Measurements from ENCODE around the gene GP9. TPM values are rescaled to one million over a fixed set of nuclear protein-coding genes. Genes with fewer than 3 reads are reported as not detected.

Gene GP9
- polyA plus RNA-seq, 1 donor from 2014 or later, result not detected

DNA sequence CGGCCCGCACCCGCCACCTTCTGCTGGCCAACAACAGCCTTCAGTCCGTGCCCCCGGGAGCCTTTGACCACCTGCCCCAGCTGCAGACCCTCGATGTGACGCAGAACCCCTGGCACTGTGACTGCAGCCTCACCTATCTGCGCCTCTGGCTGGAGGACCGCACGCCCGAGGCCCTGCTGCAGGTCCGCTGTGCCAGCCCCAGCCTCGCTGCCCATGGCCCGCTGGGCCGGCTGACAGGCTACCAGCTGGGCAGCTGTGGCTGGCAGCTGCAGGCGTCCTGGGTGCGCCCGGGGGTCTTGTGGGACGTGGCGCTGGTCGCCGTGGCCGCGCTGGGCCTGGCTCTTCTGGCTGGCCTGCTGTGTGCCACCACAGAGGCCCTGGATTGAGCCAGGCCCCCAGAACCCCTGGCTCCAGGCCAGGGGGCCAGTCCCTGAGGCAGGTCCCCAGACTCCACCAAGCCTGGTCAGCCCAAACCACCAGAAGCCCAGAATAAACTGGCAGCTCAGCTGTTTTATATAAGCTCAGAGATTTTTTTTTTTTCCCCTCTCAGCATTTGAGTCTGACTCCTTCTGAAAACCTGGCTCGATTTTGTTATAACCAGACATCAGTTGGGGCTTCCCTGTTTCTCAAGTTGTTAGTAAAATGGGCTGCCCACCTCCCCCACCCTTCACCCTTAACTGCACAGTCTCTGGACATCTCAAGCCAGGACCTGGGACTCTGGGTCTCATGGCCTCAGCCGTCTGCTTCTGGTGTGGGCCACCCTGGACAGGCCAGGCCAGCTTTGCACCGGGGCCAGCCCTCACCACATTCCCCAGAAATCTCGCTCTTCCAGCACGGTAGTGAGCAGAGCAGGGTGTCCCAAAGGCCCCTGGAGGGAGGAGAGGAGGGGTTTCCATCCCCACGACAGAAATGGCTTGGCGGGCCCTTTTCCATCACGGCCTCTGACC lies 1.6 kb downstream of the GP9 start:
- Histone ChIP-seq H3K27ac (ENCODE audit: low read length) (no peak overlapping the region), H3K36me3 (ENCODE audit: insufficient read depth, low read length) (no peaks in the 10 kb centered on the region), H2AFZ (ENCODE audit: low read depth, low read length) (no peak overlapping the region), H4K20me1 (ENCODE audit: insufficient read depth) (no peaks in the 10 kb centered on the region), H3K9me3 (ENCODE audit: low read length) (no peaks in the 10 kb centered on the region), H3F3A (ENCODE audit: insufficient read depth, low read length, poor library complexity, severe bottlenecking) (no peaks in the 10 kb centered on the region), H3K4me2 (ENCODE audit: low read length) (no peak overlapping the region), H3K79me2 (replicated peaks; ENCODE audit: insufficient read depth, low read length) (no peaks in the 10 kb centered on the region), H3K4me3 (ENCODE audit: low read length) (no peak overlapping the region), H3K27me3 (ENCODE audit: insufficient read depth, low read depth, low read length) (no peaks in the 10 kb centered on the region), H3K9me2 (ENCODE audit: insufficient read depth, low read length) (no peaks in the 10 kb centered on the region), H3K9ac (ENCODE audit: low read length) (no peak overlapping the region)
- TF ChIP-seq TAF1 (IDR thresholded peaks at IDR 0.05; ENCODE audit: low read depth) (no peak), SMC3 (conservative IDR thresholded peaks at IDR 0.05; ENCODE audit: poor library complexity) (no peak), EZH2 (IDR thresholded peaks at IDR 0.05; ENCODE audit: borderline replicate concordance, insufficient read depth, low read length, poor library complexity, severe bottlenecking) (no peak), RAD21 (conservative IDR thresholded peaks at IDR 0.05) (no peak), MXI1 (conservative IDR thresholded peaks at IDR 0.05; ENCODE audit: poor library complexity, severe bottlenecking) (no peak)
- TF ChIP-seq, protein P1, sequence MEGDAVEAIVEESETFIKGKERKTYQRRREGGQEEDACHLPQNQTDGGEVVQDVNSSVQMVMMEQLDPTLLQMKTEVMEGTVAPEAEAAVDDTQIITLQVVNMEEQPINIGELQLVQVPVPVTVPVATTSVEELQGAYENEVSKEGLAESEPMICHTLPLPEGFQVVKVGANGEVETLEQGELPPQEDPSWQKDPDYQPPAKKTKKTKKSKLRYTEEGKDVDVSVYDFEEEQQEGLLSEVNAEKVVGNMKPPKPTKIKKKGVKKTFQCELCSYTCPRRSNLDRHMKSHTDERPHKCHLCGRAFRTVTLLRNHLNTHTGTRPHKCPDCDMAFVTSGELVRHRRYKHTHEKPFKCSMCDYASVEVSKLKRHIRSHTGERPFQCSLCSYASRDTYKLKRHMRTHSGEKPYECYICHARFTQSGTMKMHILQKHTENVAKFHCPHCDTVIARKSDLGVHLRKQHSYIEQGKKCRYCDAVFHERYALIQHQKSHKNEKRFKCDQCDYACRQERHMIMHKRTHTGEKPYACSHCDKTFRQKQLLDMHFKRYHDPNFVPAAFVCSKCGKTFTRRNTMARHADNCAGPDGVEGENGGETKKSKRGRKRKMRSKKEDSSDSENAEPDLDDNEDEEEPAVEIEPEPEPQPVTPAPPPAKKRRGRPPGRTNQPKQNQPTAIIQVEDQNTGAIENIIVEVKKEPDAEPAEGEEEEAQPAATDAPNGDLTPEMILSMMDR (IDR thresholded peaks at IDR 0.05; ENCODE audit: poor library complexity, severe bottlenecking), result no peak
- TF ChIP-seq, protein P2, sequence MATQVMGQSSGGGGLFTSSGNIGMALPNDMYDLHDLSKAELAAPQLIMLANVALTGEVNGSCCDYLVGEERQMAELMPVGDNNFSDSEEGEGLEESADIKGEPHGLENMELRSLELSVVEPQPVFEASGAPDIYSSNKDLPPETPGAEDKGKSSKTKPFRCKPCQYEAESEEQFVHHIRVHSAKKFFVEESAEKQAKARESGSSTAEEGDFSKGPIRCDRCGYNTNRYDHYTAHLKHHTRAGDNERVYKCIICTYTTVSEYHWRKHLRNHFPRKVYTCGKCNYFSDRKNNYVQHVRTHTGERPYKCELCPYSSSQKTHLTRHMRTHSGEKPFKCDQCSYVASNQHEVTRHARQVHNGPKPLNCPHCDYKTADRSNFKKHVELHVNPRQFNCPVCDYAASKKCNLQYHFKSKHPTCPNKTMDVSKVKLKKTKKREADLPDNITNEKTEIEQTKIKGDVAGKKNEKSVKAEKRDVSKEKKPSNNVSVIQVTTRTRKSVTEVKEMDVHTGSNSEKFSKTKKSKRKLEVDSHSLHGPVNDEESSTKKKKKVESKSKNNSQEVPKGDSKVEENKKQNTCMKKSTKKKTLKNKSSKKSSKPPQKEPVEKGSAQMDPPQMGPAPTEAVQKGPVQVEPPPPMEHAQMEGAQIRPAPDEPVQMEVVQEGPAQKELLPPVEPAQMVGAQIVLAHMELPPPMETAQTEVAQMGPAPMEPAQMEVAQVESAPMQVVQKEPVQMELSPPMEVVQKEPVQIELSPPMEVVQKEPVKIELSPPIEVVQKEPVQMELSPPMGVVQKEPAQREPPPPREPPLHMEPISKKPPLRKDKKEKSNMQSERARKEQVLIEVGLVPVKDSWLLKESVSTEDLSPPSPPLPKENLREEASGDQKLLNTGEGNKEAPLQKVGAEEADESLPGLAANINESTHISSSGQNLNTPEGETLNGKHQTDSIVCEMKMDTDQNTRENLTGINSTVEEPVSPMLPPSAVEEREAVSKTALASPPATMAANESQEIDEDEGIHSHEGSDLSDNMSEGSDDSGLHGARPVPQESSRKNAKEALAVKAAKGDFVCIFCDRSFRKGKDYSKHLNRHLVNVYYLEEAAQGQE (IDR thresholded peaks at IDR 0.05; ENCODE audit: borderline replicate concordance), result no peak

DNA sequence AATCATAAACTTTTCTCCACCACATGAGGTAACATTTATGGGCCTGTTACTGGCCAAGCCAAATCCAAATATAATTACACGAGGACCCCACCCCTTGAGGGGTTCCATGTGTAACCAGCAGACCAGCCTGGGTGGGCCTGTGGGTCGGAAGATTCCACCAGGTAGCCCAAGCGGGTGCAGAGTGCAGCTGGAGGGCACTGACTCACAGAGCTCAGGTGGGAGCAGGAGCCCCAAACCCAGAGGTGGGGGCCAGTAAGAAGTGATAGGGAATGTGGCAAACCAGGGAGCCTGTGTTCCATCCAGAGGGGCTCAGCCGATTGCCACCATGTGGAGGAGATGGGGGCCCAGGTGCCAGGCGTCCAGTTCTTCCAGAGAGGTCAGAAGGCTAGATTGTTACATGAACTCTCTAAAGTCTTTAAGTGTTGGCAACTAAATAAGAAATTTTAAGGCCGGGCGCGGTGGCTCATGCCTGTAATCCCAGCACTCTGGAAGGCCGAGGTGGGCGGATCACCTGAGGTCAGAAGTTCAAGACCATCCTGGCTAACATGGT lies 2.6 kb downstream of the GP9 start:
- no peaks in the 10 kb centered on the region for H3F3A ChIP-seq (ENCODE audit: insufficient read depth, low read length, poor library complexity, severe bottlenecking)
- H3K27me3 ChIP-seq (ENCODE audit: insufficient read depth, low read depth, low read length), result no peaks in the 10 kb centered on the region
- no peak overlapping the region for H3K4me2 ChIP-seq (ENCODE audit: low read length)
- no peaks in the 10 kb centered on the region for H4K20me1 ChIP-seq (ENCODE audit: insufficient read depth)
- H3K36me3 ChIP-seq (ENCODE audit: insufficient read depth, low read length), result no peaks in the 10 kb centered on the region
- H3K79me2 ChIP-seq (replicated peaks; ENCODE audit: insufficient read depth, low read length), result no peaks in the 10 kb centered on the region
- no peak overlapping the region for H3K4me3 ChIP-seq (ENCODE audit: low read length)
- no peak overlapping the region for H2AFZ ChIP-seq (ENCODE audit: low read depth, low read length)
- no peaks in the 10 kb centered on the region for H3K9me2 ChIP-seq (ENCODE audit: insufficient read depth, low read length)
- TF ChIP-seq SMC3 (conservative IDR thresholded peaks at IDR 0.05; ENCODE audit: poor library complexity) (no peak), RAD21 (conservative IDR thresholded peaks at IDR 0.05) (no peak), EP300 (conservative IDR thresholded peaks at IDR 0.05; ENCODE audit: poor library complexity, severe bottlenecking) (no peak), EZH2 (IDR thresholded peaks at IDR 0.05; ENCODE audit: borderline replicate concordance, insufficient read depth, low read length, poor library complexity, severe bottlenecking) (no peak), POLR2AphosphoS5 (IDR thresholded peaks at IDR 0.05) (no peak), TAF1 (IDR thresholded peaks at IDR 0.05; ENCODE audit: low read depth) (no peak), MXI1 (conservative IDR thresholded peaks at IDR 0.05; ENCODE audit: poor library complexity, severe bottlenecking) (no peak)
- TF ChIP-seq, protein P2 (IDR thresholded peaks at IDR 0.05; ENCODE audit: borderline replicate concordance), result no peak
- TF ChIP-seq, protein P1 (IDR thresholded peaks at IDR 0.05; ENCODE audit: poor library complexity, severe bottlenecking), result no peak
- no peaks in the 10 kb centered on the region for H3K9me3 ChIP-seq (ENCODE audit: low read length)
- H3K9ac ChIP-seq (ENCODE audit: low read length), result no peak overlapping the region
- no peak overlapping the region for H3K27ac ChIP-seq (ENCODE audit: low read length)
